Adrenal gland (tissue), 5 donors: ENCODE results near the gene EPN3.

ENCODE experiments used
- POLR2A ChIP-seq, 2 donors: fragments of 450-650 bp; IDR thresholded peaks; one replicate each; pipeline ENCODE4 v1.6.1; 2017; ENCODE audit warnings: antibody characterized with exemption in 2 of 2, mild to moderate bottlenecking in 2 of 2, moderate library complexity in 1 of 2
- TF ChIP-seq, protein P1 (sequence below), 6 experiments: fragments of 450-650 bp in 4 of 6; fragments of 200-600 bp in 2 of 6; sonication (generic) in 1 of 6; IDR thresholded peaks; 1 replicate in 5 of 6; 2 replicates in 1 of 6; pipeline versions ENCODE4 v1.5.1 to v1.8.0; 2016 to 2021; ENCODE audit warnings: antibody characterized with exemption in 6 of 6, mild to moderate bottlenecking in 2 of 6, moderate library complexity in 1 of 6
- donor health status: DM: no; HTN: no; CAD: no.

DNA sequence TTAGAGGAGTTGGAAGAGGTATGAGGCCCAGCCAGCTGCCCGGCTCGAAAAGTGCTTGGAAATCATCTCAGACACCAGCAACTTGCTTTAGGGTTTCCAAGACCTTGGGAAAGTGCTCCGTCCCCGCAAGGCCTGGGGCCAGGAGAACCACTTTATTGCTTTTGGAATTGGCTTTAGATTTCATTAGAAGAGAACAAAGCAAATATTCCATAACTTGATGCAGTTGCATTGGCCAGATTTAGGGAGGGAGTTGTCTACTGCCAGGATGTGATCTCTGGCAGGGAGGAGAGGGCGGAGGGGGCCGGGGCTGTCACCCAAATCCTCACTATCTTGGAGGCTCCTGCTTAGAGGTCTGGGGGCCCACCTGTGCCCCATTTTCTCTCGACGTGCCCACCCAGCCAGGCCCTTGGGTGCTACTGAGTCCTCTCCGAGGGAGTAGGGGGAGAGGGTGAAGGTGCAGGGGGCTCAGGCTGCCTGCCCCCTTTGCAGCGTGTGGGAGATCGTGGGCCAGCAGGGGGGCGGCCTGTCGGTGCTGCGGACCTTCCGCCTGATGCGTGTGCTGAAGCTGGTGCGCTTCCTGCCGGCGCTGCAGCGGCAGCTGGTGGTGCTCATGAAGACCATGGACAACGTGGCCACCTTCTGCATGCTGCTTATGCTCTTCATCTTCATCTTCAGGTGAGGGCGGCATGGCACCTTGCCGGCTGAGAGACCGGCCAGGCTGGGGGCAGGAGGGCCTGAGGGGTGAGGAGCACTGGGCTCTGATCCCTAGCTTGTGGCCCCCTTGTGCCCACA is 58.6 kb downstream of the EPN3 start:
- no peak for TF ChIP-seq POLR2A (IDR thresholded peaks at IDR 0.05)
- TF ChIP-seq, protein P1, sequence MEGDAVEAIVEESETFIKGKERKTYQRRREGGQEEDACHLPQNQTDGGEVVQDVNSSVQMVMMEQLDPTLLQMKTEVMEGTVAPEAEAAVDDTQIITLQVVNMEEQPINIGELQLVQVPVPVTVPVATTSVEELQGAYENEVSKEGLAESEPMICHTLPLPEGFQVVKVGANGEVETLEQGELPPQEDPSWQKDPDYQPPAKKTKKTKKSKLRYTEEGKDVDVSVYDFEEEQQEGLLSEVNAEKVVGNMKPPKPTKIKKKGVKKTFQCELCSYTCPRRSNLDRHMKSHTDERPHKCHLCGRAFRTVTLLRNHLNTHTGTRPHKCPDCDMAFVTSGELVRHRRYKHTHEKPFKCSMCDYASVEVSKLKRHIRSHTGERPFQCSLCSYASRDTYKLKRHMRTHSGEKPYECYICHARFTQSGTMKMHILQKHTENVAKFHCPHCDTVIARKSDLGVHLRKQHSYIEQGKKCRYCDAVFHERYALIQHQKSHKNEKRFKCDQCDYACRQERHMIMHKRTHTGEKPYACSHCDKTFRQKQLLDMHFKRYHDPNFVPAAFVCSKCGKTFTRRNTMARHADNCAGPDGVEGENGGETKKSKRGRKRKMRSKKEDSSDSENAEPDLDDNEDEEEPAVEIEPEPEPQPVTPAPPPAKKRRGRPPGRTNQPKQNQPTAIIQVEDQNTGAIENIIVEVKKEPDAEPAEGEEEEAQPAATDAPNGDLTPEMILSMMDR (IDR thresholded peaks at IDR 0.05), result no peak
